Left forelimb (tissue), 1 donor: ENCODE results near the gene NUP210L.
"Not testable (repeated sequence)": the region's sequence is repeated elsewhere in the genome, so short reads cannot be mapped to it uniquely, and the experiment has no call there.

Source experiments
- DNase-seq: peaks from one replicate; pipeline ENCODE4 v3.0.0-alpha.2; 2018; ENCODE audit warnings: low spot score

The NUP210L gene

GRCh38 chr1:154097873-154098272 lies 57.0 kb downstream of the NUP210L start:
- DNase-seq: no peak

- DNase-seq: no peak
Observed at GRCh38 chr1:154095456-154096060, 59.3 kb downstream of the NUP210L start.

- no peak for DNase-seq
Observed at GRCh38 chr1:154094411-154094810, 60.5 kb downstream of the NUP210L start.

- DNase-seq: no peak
Observed at GRCh38 chr1:154093699-154094098, 61.2 kb downstream of the NUP210L start.

DNA sequence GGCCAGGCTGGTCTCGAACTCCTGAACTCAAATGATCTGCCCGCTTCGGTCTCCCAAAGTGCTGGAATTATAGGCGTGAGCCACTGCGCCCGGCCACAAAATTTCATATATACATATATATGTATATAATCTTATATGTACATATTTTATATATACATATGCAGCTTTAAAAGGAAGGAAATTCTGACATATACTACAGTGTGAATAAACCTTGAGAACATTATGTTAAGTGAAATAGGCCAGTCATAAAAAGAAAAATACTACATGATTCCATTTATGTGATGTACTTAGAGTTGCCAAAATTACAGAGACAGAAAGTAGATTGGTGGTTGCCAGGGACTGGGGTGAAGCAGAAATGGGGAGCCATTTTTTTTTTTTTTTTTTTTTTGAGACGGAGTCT lies 63.2 kb downstream of the NUP210L start:
- DNase-seq: no peak

DNA sequence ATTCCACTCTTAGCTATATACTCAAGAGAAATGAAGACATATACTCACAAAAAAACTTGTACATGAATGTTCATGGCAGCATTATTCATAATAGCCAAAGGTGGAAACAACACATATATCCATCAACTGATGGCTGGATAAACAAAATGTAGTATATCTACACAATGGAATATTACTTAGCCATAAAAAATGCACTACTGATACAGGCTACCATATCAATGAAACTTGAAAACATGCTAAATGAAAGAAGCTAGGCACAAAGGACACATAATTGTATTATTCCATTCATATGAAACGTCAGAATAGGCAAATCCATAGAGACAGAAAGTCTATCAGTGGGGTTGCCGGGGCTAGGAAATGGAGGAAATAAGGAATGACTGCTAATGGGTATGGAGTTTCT lies 67.3 kb downstream of the NUP210L start:
- no peak for DNase-seq

- DNase-seq: not testable (repeated sequence)
Observed at GRCh38 chr1:154083057-154083456, 71.8 kb downstream of the NUP210L start.

- no peak for DNase-seq
Observed at GRCh38 chr1:154081386-154082126, 73.3 kb downstream of the NUP210L start.

DNA sequence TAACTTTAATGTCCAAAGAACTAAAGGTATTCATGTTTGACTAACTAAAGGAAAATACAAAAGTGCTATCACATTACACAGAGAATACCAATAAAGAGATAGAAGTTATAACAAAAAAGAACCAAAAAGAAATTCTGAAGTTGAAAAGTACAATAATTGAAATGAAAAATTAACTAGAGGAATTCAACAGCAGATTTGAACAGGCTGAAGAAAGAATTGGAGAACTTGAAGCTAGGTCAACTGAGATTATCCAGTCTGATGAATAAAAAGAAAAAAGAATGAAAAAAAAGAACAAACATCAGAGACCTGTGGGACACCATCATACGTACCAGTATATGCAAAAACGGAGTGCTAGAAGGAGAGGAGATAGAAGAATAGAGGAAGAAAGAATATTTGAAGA lies 78.5 kb downstream of the NUP210L start:
- DNase-seq: no peak

GRCh38 chr1:154075746-154076145 lies 79.1 kb downstream of the NUP210L start:
- DNase-seq: no peak

DNA sequence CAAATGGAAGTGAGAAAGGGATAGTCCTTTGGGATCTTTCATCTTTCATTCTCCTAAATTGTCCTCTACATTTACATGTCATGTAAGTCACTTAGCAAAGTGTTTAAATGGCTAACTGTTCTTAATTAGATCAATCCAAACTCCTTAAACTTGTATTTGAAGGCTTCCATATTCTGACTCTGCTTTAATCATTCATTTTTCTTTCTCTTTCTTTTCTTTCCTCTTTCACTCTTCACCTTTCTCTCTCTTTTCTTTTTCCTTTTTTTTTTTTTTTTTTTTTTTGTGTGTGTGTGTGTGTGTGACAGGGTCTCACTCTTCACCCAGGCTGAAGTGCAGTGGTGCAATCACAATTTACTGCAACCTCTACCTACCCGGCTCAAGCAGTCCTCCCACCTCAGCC lies 92.6 kb downstream of the NUP210L start:
- no peak for DNase-seq

- DNase-seq: not testable (repeated sequence)
Observed at GRCh38 chr1:154047436-154047835, 107.4 kb downstream of the NUP210L start.

DNA sequence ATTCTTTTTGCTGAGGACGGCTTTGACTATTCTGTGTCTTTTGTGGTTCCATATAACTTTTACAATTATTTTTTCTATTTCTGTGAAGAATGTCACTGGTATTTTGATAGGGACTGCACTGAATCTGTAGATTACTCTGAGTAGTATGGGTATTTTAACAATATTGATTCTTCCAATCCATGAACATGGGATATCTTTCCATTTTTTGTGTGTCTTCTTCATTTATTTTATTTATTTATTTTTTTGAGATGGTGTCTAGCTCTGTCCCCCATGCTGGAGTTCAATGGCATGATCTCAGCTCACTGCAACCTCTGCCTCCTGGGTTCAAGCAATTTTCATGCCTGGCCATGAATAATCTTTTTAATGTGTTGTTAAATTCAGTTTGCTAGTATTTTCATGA lies 121.2 kb downstream of the NUP210L start:
- not testable (repeated sequence) for DNase-seq

DNA sequence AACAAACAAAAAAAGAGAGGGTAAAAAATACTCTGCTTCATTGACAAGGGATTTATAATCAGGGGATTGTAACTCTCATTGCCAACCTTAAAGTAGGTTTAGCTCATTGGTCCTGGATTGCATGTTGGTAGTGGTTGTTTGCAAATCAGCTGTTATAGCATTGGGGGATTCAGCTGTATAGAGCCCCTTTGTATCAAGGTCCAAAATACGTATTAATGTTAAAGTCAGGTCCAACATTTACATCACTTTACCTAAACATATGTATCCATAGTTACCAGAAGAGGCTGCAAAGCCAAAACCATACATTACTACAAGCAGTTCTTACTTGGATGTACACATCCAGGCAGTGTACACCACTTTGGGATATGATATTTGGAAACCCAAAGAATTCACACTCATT lies 134.9 kb downstream of the NUP210L start:
- DNase-seq: no peak

DNA sequence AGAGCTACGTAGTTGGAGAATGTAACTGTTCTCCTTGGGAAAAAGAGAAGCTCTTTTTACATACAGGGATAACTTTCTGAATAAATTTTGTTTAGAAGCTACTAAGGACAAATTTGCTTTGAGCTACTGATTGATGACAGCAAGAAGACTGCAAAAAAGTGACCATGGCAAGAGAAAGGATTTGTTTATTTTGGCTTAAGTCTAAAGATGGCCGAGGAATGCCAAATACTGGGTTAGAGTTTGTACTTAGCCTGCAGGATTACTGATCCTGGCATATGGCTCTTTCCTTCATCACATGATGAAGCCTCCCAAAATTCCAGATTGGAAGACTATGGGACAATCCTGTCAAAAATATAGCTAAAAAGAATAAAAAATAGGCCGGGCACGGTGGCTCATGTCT lies 135.6 kb downstream of the NUP210L start:
- no peak for DNase-seq

GRCh38 chr1:154014154-154014907 lies 140.5 kb downstream of the NUP210L start:
- no peak for DNase-seq

DNA sequence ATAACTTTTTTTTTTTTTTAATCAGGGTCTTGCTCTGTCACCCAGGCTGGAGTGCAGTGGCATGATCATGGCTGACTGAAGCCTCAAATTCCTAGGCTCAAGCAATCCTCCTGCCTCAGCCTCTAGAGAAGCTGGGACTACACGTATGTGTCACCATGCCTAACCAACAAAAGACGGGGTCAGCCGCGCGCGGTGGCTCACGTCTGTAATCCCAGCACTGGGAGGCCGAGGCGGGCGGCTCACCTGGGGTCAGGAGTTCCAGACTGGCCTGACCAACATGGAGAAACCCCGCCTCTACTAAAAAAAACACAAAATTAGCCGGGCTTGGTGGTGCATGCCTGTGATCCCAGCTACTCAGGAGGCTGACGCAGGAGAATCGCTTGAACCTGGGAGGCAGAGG lies 142.3 kb downstream of the NUP210L start:
- not testable (repeated sequence) for DNase-seq

- DNase-seq: no peak
Observed at GRCh38 chr1:154012129-154012528, 142.7 kb downstream of the NUP210L start.

GRCh38 chr1:154006136-154006535 lies 148.7 kb downstream of the NUP210L start:
- DNase-seq: no peak

DNA sequence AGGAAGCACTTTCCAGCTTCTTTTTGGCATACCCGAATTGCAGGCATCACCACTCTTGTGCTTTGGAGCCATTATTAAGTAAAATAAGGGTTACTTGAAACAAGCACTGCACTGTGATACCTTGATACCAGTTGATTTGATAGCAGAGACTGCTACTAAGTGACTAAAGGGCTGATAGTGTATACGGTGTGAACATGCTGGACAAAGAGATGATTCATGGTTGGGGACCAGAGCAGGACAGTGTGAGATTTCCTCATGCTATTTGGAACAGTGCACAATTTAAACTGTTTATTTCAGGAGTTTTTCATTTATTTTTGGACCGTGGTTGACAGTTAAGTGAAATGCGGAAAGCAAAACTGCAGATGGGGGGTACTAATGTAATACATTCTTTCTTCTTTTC lies 154.5 kb downstream of the NUP210L start:
- no peak for DNase-seq

- DNase-seq: not testable (repeated sequence)
Observed at GRCh38 chr1:153996882-153997281, 158.0 kb downstream of the NUP210L start.

- DNase-seq: no peak
Observed at GRCh38 chr1:153995640-153996039, 159.2 kb downstream of the NUP210L start.

DNA sequence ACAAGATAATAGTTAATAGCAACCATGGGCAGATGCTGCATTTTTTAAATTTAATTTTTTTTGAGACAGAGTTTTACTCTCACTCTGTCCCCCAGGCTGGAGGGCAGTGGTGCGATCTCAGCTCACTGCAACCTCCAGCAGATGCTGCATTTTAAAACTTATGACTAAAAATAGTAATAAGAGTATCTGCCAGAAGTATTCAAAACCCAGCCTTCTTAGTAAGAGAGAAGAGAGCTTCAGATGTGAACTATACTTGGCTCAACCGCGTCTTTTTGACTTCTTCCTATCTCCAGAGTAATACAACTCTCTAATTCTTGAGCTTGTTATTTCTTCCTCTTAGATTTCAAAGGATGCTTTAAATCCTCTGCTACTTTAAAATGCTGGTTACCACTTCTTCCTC lies 159.7 kb downstream of the NUP210L start:
- no peak for DNase-seq
